Body of pancreas (tissue), 4 donors: ENCODE results near the gene VGLL1. TPM values are rescaled to one million over a fixed set of nuclear protein-coding genes. Genes with fewer than 3 reads are reported as not detected.
A peak's percentile ranks its signal among the peaks of the same experiment; 100 is the strongest.

Source experiments
- ATAC-seq: fragments of 150-250 bp; one replicate; pipeline ENCODE4 v1.9.1; 2016
- DNase-seq, 4 donors: peaks; one replicate each; pipeline ENCODE4 v3.0.0-alpha.2; 2019
- H3K27ac ChIP-seq, 4 donors: fragments of 200-600 bp; sonication (generic); 1 replicate in 3 of 4; 2 replicates in 1 of 4; pipeline versions ENCODE4 v1.5.1 to v1.6.1; 2016 to 2019; ENCODE audit warnings: mild to moderate bottlenecking in 1 of 4, mixed read lengths in 1 of 4, moderate library complexity in 1 of 4
- H3K27me3 ChIP-seq, 2 donors: fragments of 200-600 bp; sonication (generic); one replicate each; pipeline ENCODE4 v1.6.0; 2016; ENCODE audit warnings: mild to moderate bottlenecking in 1 of 2
- H3K36me3 ChIP-seq, 2 donors: fragments of 200-600 bp; sonication (generic); replicated peaks in 1 of 2; 2 replicates each; pipeline ENCODE4 v1.5.1; 2016; ENCODE audit warnings: low read depth in 2 of 2; ENCODE audit not compliant: insufficient read depth in 1 of 2
- H3K4me1 ChIP-seq: fragments of 200-600 bp; sonication (generic); one replicate; pipeline ENCODE4 v1.6.0; 2016
- H3K4me3 ChIP-seq, 2 donors: fragments of 200-600 bp; sonication (generic); 1 replicate in 1 of 2; 2 replicates in 1 of 2; pipeline ENCODE4 v1.5.1; 2016 to 2019
- H3K9me3 ChIP-seq, 3 donors: fragments of 200-600 bp; sonication (generic); 1 replicate in 2 of 3; 2 replicates in 1 of 3; pipeline ENCODE4 v1.5.1; 2016
- POLR2A ChIP-seq, 3 donors: fragments of 450-650 bp; IDR thresholded peaks; one replicate each; pipeline ENCODE4 v1.6.1; 2016; ENCODE audit warnings: antibody characterized with exemption in 3 of 3, mild to moderate bottlenecking in 2 of 3
- WGBS, 2 donors: methylation state at CpG; one replicate each; pipeline ENCODE4 v1.1.5; 2017; 5-methylcytosine and 5-hydroxymethylcytosine counted together
- intact Hi-C: fragments of 100-400 bp; cut with DNase I; formaldehyde crosslinking; loops from one replicate; pipeline ENCODE4 v1.15.1; 2023
- total RNA-seq, 2 donors: library from RNA; depleted of rRNA; stranded (reverse); fragments of >200 nt; gene quantifications; one replicate each; pipeline ENCODE4 v1.1.0, GENCODE V29; 2016
- TF ChIP-seq, protein P1 (sequence below), 7 experiments: fragments of 450-650 bp in 4 of 7; fragments of 200-600 bp in 3 of 7; sonication (generic) in 3 of 7; IDR thresholded peaks; one replicate each; pipeline ENCODE4 v1.5.1; 2016 to 2019; ENCODE audit warnings: antibody characterized with exemption in 7 of 7

The VGLL1 gene
- 1 to 10 TPM in 1 of 2 donors, not detected in 1; 1.0 TPM for total RNA-seq

GRCh38 chrX:136531951-136532350 is at the start of gene VGLL1:
Gene VGLL1 (plus strand): TSS chrX:136532215. CDS start chrX:136536021, 3,806 bp downstream.
- no peak for DNase-seq
- no peak within 1 kb of the TSS for H3K27ac ChIP-seq
- no peak for ATAC-seq
- no peaks in the 10 kb centered on the region for H3K9me3 ChIP-seq
- H3K36me3 ChIP-seq, result no peaks in the 10 kb centered on the region
- TF ChIP-seq, protein P1, sequence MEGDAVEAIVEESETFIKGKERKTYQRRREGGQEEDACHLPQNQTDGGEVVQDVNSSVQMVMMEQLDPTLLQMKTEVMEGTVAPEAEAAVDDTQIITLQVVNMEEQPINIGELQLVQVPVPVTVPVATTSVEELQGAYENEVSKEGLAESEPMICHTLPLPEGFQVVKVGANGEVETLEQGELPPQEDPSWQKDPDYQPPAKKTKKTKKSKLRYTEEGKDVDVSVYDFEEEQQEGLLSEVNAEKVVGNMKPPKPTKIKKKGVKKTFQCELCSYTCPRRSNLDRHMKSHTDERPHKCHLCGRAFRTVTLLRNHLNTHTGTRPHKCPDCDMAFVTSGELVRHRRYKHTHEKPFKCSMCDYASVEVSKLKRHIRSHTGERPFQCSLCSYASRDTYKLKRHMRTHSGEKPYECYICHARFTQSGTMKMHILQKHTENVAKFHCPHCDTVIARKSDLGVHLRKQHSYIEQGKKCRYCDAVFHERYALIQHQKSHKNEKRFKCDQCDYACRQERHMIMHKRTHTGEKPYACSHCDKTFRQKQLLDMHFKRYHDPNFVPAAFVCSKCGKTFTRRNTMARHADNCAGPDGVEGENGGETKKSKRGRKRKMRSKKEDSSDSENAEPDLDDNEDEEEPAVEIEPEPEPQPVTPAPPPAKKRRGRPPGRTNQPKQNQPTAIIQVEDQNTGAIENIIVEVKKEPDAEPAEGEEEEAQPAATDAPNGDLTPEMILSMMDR (IDR thresholded peaks at IDR 0.05), result no peak
- intact Hi-C loops, result no loop called here
- 52 to 54% methylated on average over 3 of the region's 3 CpGs for WGBS, 2 donors
- H3K27me3 ChIP-seq, result no peaks in the 10 kb centered on the region
- H3K4me1 ChIP-seq, result no peaks in the 10 kb centered on the region
- H3K4me3 ChIP-seq, result no peak within 1 kb of the TSS

GRCh38 chrX:136487647-136488046 is 44.4 kb upstream of the VGLL1 start, which contains the start of gene BRS3:
Gene BRS3 (plus strand): TSS chrX:136487947. CDS start chrX:136488115, 168 bp downstream.
- TF ChIP-seq, protein P1 (IDR thresholded peaks at IDR 0.05), result no peak
- Histone ChIP-seq H3K4me1 (no peaks in the 10 kb centered on the region), H3K27me3 (no peaks in the 10 kb centered on the region), H3K9me3 (no peaks in the 10 kb centered on the region), H3K4me3 (no peak within 1 kb of the TSS), H3K36me3 (no peaks in the 10 kb centered on the region), H3K27ac (no peak within 1 kb of the TSS)
- 50 to 58% methylated on average over 4 of the region's 4 CpGs for WGBS, 2 donors
- intact Hi-C loops, result loop anchor here (10.0 kb wide), 1 partner anchor 57 kb away; no protein-coding TSS in a partner anchor
- DNase-seq (no peak), ATAC-seq (no peak)

- no peaks in the 10 kb centered on the region for H3K4me1 ChIP-seq
- no peaks in the 10 kb centered on the region for H3K27me3 ChIP-seq
- TF ChIP-seq, protein P1 (IDR thresholded peaks at IDR 0.05), result peak in 1 of 7 experiments; percentile 12
- no peak for TF ChIP-seq POLR2A (IDR thresholded peaks at IDR 0.05)
- no peak overlapping the region for H3K4me3 ChIP-seq
- no peaks in the 10 kb centered on the region for H3K36me3 ChIP-seq
- 15 to 21% methylated on average over 5 of the region's 5 CpGs for WGBS, 2 donors
- intact Hi-C loops, result loop anchor here (10.0 kb wide), 1 partner anchor 56 kb away; no protein-coding TSS in a partner anchor
- H3K27ac ChIP-seq, result no peak overlapping the region
- H3K9me3 ChIP-seq, result no peaks in the 10 kb centered on the region
- DNase-seq (no peak), ATAC-seq (no peak)
Measured at GRCh38 chrX:136488706-136489105, 43.3 kb upstream of the VGLL1 start.

GRCh38 chrX:136491832-136492231 is 40.2 kb upstream of the VGLL1 start:
- intact Hi-C loops, result no loop called here
- ATAC-seq (no peak), DNase-seq (no peak)
- no peak overlapping the region for H3K4me3 ChIP-seq
- H3K27ac ChIP-seq, result no peak overlapping the region
- 54 to 75% methylated on average over 6 of the region's 6 CpGs for WGBS, 2 donors
- no peaks in the 10 kb centered on the region for H3K27me3 ChIP-seq
- H3K36me3 ChIP-seq, result no peaks in the 10 kb centered on the region
- TF ChIP-seq, protein P1 (IDR thresholded peaks at IDR 0.05), result no peak
- TF ChIP-seq POLR2A (IDR thresholded peaks at IDR 0.05), result no peak
- no peaks in the 10 kb centered on the region for H3K9me3 ChIP-seq
- H3K4me1 ChIP-seq, result no peaks in the 10 kb centered on the region

DNA sequence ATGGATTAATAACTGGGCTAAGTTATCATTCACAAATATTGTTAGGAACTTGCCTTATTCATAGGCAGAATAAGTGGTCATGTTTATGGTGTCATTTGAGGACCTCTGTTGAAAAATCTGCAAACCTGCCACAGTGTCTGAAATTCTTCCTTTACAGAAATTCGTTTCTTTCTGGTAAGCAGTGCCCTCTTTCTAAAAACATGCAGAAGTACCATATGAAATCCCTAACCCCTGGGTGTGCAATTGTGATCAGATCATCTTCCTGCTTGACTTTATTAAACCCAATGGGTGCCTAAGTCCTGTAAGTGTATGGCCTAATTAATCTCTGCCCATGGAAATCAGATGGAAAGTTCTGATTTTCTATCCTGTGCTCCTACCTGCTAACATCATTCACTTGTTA is 39.0 kb upstream of the VGLL1 start:
- H3K27me3 ChIP-seq, result no peaks in the 10 kb centered on the region
- intact Hi-C loops, result no loop called here

More for the DNA sequence above, 39.0 kb upstream of the VGLL1 start:
- Histone ChIP-seq H3K9me3 (no peaks in the 10 kb centered on the region), H3K4me1 (no peaks in the 10 kb centered on the region), H3K36me3 (no peaks in the 10 kb centered on the region), H3K27ac (no peak overlapping the region), H3K4me3 (no peak overlapping the region)
- TF ChIP-seq, protein P1 (IDR thresholded peaks at IDR 0.05), result no peak
- no peak for TF ChIP-seq POLR2A (IDR thresholded peaks at IDR 0.05)
- 0 to 13% methylated on average over 1 of the region's 1 CpG for WGBS, 2 donors
- DNase-seq (no peak), ATAC-seq (no peak)
